DMS153 treated with DMSO at 0.1 percent for 48 hours (cell line): ENCODE data around the gene PLPP7.

Experiments used
- DNase-seq: peaks from one replicate; lab custom pipeline; 2025; ENCODE audit not compliant: unreplicated experiment; lab: John Stamatoyannopoulos, UW

Gene PLPP7

GRCh38 chr9:131302244-131303075 lies 12.9 kb downstream of the PLPP7 start:
- DNase-seq: no peak

GRCh38 chr9:131303381-131304321 lies 14.1 kb downstream of the PLPP7 start:
- DNase-seq: no peak

- DNase-seq: no peak
These were observed 15.3 kb downstream of the PLPP7 start for GRCh38 chr9:131304676-131305355.

GRCh38 chr9:131306397-131307004 lies 17.0 kb downstream of the PLPP7 start:
- DNase-seq: no peak

GRCh38 chr9:131307974-131308373 lies 18.5 kb downstream of the PLPP7 start:
- no peak for DNase-seq

- DNase-seq: no peak
These were observed 18.9 kb downstream of the PLPP7 start for GRCh38 chr9:131308452-131308851.

GRCh38 chr9:131308906-131309529 lies 19.5 kb downstream of the PLPP7 start:
- no peak for DNase-seq

GRCh38 chr9:131309530-131310276 lies 20.2 kb downstream of the PLPP7 start:
- no peak for DNase-seq

GRCh38 chr9:131310833-131311554 lies 21.5 kb downstream of the PLPP7 start:
- DNase-seq: no peak

GRCh38 chr9:131312246-131312645 lies 22.7 kb downstream of the PLPP7 start:
- DNase-seq: no peak

GRCh38 chr9:131312822-131313770 lies 23.6 kb downstream of the PLPP7 start:
- no peak for DNase-seq

- DNase-seq: no peak
These were observed 28.9 kb downstream of the PLPP7 start for GRCh38 chr9:131318231-131319085.

GRCh38 chr9:131319486-131319885 lies 30.0 kb downstream of the PLPP7 start:
- DNase-seq: no peak

- no peak for DNase-seq
These were observed 30.6 kb downstream of the PLPP7 start for GRCh38 chr9:131320031-131320685.

GRCh38 chr9:131323629-131324028 lies 34.1 kb downstream of the PLPP7 start:
- DNase-seq: no peak
